ENCODE results near the gene MBTD1.
A peak's percentile ranks its signal among the peaks of the same experiment; 100 is the strongest.
"Not testable (repeated sequence)": the region's sequence is repeated elsewhere in the genome, so short reads cannot be mapped to it uniquely, and the experiment has no call there.

MBTD1 gene

GRCh38 chr17:51255673-51256072 is 4.2 kb downstream of the MBTD1 start:
- DNase-seq (ENCODE audit: low spot score) = no peak

GRCh38 chr17:51251010-51251409 is 8.8 kb downstream of the MBTD1 start:
- no peak for DNase-seq (ENCODE audit: low spot score)

DNA sequence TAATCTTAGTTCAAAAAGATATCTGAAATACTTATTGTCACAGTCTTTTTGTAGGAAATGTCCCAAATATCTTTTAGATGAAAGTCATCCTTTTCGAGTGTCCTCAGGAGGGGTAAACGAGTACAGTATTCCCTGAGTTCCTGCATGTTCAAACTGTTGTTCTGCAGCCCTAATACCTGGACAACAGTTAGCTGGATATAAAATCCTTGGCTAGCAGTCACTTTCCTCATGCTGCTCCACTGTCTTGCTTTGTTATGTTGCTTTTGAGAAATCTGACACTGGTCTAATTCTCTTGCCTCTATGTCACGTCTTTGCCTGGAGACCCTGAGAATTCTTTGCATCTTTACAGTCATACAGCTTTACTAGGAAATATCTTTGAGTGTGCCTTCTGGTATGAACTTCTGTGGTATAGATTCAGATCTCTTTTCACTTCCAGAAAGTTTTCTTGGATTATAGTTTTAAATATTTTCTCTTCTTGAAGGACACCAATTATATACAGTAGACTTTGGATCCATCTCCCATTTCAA is 9.5 kb downstream of the MBTD1 start:
- no peak for DNase-seq (ENCODE audit: low spot score)

DNA sequence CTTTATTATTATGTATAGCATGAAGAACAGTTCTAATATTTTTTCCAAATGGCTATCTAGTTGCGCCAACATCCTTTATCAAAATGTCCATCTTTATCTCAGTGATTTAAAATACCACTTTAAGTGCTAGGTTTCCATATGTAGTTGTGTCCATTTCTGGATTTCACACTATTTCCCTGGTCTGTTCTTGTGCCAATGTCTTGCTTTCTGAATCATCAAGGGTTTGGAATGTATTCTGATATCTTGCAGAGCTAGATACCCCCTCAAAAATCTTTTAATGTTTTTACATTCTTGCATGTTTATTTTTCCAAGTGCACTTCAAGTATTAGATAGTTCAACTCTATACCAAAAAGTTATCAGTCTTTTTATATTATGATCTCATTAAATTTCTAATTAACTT is 14.3 kb downstream of the MBTD1 start:
- no peak for DNase-seq (ENCODE audit: low spot score)

- no peak for DNase-seq (ENCODE audit: low spot score)
Observed at GRCh38 chr17:51244041-51244440, 15.8 kb downstream of the MBTD1 start.

DNA sequence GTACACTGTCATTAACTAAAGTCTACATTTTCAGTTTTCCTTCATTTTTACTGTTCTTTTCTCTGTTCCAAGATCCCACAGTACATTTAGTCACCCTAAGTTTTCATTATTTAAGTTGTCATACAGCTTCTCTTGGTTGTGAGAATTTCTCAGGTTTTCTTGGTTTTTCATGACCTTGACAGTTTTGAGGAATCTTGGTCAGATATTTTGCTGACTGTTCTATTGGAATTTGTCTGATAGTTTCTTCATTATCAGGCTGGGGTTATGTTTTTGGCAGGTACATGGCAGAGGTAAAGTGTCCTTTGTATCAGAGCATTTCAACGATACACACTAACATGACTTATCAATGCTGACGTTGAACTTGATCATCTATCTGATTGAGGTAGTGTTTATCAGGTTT is 19.6 kb downstream of the MBTD1 start:
- DNase-seq (ENCODE audit: low spot score) = no peak

- no peak for DNase-seq (ENCODE audit: low spot score)
Observed at GRCh38 chr17:51238255-51238887, 21.5 kb downstream of the MBTD1 start.

DNA sequence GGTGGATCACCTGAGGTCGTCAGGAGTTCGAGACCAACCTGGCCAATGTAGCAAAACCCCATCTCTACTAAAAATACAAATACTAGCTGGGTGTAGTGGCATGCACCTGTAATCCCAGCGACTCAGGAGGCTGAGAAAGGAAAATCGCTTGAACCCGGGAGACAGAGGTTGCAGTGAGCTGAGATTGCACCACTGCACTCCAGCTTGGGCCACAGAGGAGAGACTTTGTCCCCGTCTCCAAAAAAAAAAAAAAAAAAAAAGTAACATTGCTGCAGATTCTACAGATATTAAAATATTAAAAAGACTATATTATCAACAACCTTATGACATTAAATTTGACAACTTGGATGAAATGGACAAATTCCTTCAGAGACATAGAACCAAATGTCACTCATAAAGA is 25.7 kb downstream of the MBTD1 start:
- DNase-seq (ENCODE audit: low spot score) = no peak

GRCh38 chr17:51231999-51232398 is 27.9 kb downstream of the MBTD1 start:
- DNase-seq (ENCODE audit: low spot score) = no peak

GRCh38 chr17:51230306-51230705 is 29.5 kb downstream of the MBTD1 start:
- DNase-seq (ENCODE audit: low spot score) = no peak

DNA sequence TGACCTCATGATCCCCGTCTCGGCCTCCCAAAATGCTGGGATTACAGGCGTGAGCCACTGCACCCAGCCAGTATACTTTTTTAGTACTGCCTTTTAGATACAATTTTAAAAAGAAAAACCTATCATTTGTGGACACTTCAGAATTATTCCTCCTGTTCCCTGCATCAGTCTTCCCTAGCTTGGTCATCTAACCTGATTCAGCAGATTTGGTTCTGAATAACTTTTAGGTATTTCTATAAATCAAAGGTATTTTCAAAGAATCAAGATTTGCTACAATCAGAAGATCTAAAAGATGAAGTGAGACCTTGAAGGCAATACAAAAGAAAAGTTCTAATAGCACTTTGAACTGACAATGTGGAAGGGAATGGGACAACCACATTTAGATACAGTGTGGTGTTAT is 30.0 kb downstream of the MBTD1 start:
- DNase-seq (ENCODE audit: low spot score) = no peak

DNA sequence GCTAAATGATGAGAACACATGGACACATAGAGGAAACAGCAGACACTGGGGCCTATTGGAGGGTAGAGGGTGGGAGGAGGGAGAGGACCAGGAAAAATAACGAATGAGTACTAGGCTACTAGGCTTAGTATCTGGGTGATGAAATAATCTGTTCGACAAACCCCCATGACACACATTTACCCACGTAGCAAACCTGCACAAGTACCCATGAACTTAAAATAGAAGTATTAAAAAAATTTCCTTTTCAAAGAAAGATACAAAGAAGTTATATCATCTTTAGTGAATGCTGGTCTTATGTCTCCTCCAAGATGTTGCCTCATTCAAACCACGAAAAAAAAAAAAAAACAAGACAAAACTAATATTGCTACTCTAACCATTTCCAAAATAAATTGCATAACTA is 31.7 kb downstream of the MBTD1 start:
- DNase-seq (ENCODE audit: low spot score) = peak; percentile 56

- not testable (repeated sequence) for DNase-seq (ENCODE audit: low spot score)
Observed at GRCh38 chr17:51225523-51225922, 34.3 kb downstream of the MBTD1 start.

GRCh38 chr17:51224402-51225262 is 35.2 kb downstream of the MBTD1 start:
- no peak for DNase-seq (ENCODE audit: low spot score)

GRCh38 chr17:51221322-51221721 is 38.5 kb downstream of the MBTD1 start:
- no peak for DNase-seq (ENCODE audit: low spot score)

- no peak for DNase-seq (ENCODE audit: low spot score)
Observed at GRCh38 chr17:51217946-51218345, 41.9 kb downstream of the MBTD1 start.

DNA sequence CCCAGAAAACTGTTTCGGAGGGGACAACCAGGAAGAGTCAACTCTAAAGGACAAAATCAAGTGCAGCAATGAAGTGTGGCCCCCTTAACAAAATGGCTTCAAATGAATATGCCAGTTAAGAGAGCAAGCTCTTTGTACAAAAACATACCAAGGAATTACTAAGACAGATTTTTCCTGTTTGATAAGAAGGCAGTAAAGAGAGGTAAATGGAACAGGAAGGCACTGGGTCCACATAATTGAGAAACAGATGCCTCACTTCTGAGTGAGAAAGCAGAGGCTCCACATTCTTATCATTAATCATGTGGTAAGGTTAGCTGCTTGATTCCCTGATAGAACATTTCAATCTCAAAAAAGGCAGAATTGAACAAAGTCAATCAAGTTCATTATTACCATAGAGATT is 44.9 kb downstream of the MBTD1 start:
- no peak for DNase-seq (ENCODE audit: low spot score)

DNA sequence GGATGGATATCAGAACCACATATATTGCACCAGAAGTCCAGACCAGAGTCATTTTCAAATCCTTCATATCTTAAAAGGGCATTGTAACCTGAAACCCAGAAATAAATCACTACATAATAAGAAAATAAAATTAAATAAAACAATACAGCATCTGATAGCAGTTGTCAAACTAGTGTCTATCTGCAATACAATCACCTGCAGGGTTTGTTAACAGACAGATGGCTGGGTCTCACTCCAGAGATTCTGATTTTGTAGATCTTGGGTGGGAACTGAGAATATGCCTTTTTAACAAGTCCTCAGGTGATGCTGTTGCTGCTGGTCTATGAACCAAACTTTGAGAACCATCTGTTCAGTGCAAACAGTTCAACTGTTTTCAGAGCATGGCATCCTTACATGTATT is 56.0 kb downstream of the MBTD1 start:
- no peak for DNase-seq (ENCODE audit: low spot score)

- no peak for DNase-seq (ENCODE audit: low spot score)
Observed at GRCh38 chr17:51200846-51201245, 59.0 kb downstream of the MBTD1 start.

DNA sequence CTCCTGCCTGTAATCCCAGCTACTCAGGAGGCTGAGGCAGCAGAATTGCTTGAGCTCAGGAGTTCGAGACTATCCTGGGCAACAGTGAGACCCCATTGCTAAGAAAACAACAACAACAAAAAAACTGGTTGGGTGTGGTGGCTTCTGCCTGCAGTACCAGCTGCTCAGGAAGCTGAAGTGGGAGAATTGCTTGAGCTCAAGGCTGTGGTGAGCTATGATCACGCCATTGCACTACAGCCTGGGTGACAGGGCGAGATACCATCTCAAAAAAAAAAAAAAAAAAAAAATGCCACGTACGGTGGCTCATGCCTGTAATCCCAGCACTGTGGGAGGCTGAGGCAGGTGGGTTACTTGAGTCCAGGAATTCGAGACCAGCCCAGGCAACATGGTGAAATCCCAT is 59.6 kb downstream of the MBTD1 start:
- DNase-seq (ENCODE audit: low spot score) = no peak

DNA sequence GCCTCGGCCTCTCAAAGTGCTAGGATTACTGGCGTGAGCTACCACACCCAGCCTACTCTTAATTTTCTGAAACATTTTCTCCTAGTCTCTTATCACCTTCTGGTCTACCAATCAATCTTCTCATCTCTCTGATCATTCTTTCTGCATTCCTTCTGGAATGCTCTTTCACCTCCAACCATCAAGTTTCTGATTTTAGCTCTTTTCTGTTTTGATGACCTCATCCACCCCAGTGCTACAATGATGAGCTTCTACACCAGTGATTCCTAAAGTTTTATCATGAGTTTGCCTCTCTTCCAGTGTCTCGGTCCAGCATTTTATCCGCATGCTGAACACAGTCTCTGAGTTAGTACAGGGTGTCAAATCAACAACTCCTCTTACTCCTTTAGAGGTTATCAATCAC is 62.1 kb downstream of the MBTD1 start:
- no peak for DNase-seq (ENCODE audit: low spot score)

- no peak for DNase-seq (ENCODE audit: low spot score)
Observed at GRCh38 chr17:51191895-51192294, 68.0 kb downstream of the MBTD1 start.

DNA sequence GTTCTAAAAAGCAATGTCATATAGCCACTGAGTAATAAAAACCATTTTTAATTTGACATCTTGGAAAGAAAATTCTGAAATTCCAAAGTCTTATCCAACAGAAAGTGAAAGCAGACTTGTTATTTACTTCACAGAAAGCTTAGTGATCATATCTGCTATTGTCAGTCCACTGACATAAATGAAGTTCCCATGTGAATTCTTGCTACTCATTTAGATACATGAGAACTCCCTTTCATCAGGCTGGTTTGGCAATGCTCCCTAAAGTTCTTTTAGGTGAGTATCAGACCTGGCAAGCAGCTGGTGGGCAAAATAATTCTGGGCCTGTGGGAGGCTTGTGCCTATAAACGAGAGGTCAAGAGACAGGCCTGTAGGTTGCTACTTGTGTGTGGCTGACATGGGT is 70.2 kb downstream of the MBTD1 start:
- DNase-seq (ENCODE audit: low spot score) = no peak

DNA sequence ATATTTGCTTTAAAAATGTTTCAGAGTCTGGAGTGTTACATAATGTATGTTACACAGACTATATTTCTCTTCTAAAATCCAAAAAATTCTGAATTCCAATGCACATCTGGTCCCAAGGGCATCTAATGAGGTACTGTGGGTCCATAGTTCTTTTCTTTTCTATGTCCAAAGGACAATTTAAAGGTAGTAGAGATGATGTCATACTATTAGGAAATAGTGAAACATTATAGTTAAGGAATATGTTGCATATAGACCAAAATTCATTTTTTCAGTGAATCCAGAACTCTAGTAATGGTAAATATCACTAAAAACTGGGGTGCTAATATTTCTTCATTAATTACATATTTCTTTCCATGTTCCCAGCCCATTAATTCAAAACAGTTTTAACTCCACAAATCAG is 70.7 kb downstream of the MBTD1 start:
- DNase-seq (ENCODE audit: low spot score) = no peak

Data from AG08395 (cell line).